ENCODE measurements around the gene AMPD3.

- TF ChIP-seq, protein P1, sequence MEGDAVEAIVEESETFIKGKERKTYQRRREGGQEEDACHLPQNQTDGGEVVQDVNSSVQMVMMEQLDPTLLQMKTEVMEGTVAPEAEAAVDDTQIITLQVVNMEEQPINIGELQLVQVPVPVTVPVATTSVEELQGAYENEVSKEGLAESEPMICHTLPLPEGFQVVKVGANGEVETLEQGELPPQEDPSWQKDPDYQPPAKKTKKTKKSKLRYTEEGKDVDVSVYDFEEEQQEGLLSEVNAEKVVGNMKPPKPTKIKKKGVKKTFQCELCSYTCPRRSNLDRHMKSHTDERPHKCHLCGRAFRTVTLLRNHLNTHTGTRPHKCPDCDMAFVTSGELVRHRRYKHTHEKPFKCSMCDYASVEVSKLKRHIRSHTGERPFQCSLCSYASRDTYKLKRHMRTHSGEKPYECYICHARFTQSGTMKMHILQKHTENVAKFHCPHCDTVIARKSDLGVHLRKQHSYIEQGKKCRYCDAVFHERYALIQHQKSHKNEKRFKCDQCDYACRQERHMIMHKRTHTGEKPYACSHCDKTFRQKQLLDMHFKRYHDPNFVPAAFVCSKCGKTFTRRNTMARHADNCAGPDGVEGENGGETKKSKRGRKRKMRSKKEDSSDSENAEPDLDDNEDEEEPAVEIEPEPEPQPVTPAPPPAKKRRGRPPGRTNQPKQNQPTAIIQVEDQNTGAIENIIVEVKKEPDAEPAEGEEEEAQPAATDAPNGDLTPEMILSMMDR (IDR thresholded peaks at IDR 0.05), result no peak
- no peak for TF ChIP-seq POLR2A (IDR thresholded peaks at IDR 0.05)
Observed at GRCh38 chr11:10441091-10441490, 14.0 kb upstream of the AMPD3 start.

Data from uterus (tissue), 2 donors.